PC-9 (cell line): ENCODE results near the gene ENTREP3. TPM values are rescaled to one million over a fixed set of nuclear protein-coding genes. Genes with fewer than 3 reads are reported as not detected.
A peak's percentile ranks its signal among the peaks of the same experiment; 100 is the strongest.

Experiments
- BruUV-seq: library from RNA; stranded (reverse); fragments of 400-500 nt; replicated peaks from 2 replicates; lab custom pipeline; 2021; lab: Mats Ljungman, UMichigan
- CTCF ChIA-PET: fragments of 300-600 bp; sonication (Branson Sonifier 250); formaldehyde crosslinking; loops from one replicate; lab custom pipeline; 2022; ENCODE audit warnings: antibody characterized with exemption; lab: Charles Lee
- POLR2A ChIA-PET: fragments of 300-600 bp; sonication (Branson Sonifier 250); formaldehyde crosslinking; loops from one replicate; lab custom pipeline; 2022; ENCODE audit warnings: antibody characterized with exemption; ENCODE audit not compliant: unreplicated experiment; lab: Charles Lee
- DNase-seq, 2 experiments: peaks; one replicate each; pipeline versions ENCODE4 v3.0.0 to v3.0.0-alpha.2; 2015 to 2022; ENCODE audit warnings: mixed read lengths in 1 of 2
- H2AFZ ChIP-seq: fragments of 200-600 bp; sonication (generic); 2 replicates; pipeline ENCODE4 v1.8.1; 2017; ENCODE audit warnings: antibody characterized with exemption
- H3F3A ChIP-seq: fragments of 200-600 bp; sonication (generic); 2 replicates; pipeline ENCODE4 v1.8.1; 2017; ENCODE audit warnings: antibody characterized with exemption, mild to moderate bottlenecking, low read depth; ENCODE audit not compliant: insufficient read depth
- H3K27ac ChIP-seq: fragments of 200-600 bp; sonication (generic); 2 replicates; pipeline ENCODE4 v1.6.1; 2016; ENCODE audit warnings: mixed run types
- H3K27me3 ChIP-seq: fragments of 200-600 bp; sonication (generic); 2 replicates; pipeline ENCODE4 v1.6.1; 2016; ENCODE audit warnings: low read depth, mixed run types; ENCODE audit not compliant: insufficient read depth
- H3K36me3 ChIP-seq: fragments of 200-600 bp; sonication (generic); 2 replicates; pipeline ENCODE4 v1.6.1; 2016; ENCODE audit warnings: low read depth, mixed run types
- H3K4me1 ChIP-seq: fragments of 200-600 bp; sonication (generic); replicated peaks from 2 replicates; pipeline ENCODE4 v1.6.1; 2016; ENCODE audit warnings: mixed run types; ENCODE audit not compliant: insufficient read depth
- H3K4me2 ChIP-seq: fragments of 200-600 bp; sonication (generic); 2 replicates; pipeline ENCODE4 v1.6.1; 2017; ENCODE audit warnings: mixed run types
- H3K4me3 ChIP-seq: fragments of 200-600 bp; sonication (generic); 2 replicates; pipeline ENCODE4 v1.6.1; 2016; ENCODE audit warnings: mixed run types
- H3K79me2 ChIP-seq: fragments of 200-600 bp; sonication (generic); 2 replicates; pipeline ENCODE4 v1.6.1; 2017; ENCODE audit warnings: low read depth, mixed run types
- H3K9me2 ChIP-seq: fragments of 200-600 bp; sonication (generic); 2 replicates; pipeline ENCODE4 v1.8.1; 2017; ENCODE audit warnings: mild to moderate bottlenecking; ENCODE audit not compliant: insufficient read depth
- H3K9me3 ChIP-seq: fragments of 200-600 bp; sonication (generic); 2 replicates; pipeline ENCODE4 v1.8.1; 2016; ENCODE audit warnings: low read depth; ENCODE audit not compliant: insufficient read depth
- H4K20me1 ChIP-seq: fragments of 200-600 bp; sonication (generic); 2 replicates; pipeline ENCODE4 v1.8.1; 2017; ENCODE audit not compliant: insufficient read depth
- CTCF ChIP-seq: fragments of 200-600 bp; sonication (generic); conservative IDR thresholded peaks from 2 replicates; pipeline ENCODE4 v1.6.1; 2017; ENCODE audit warnings: mixed run types, antibody characterized with exemption, mild to moderate bottlenecking, moderate library complexity
- EZH2 ChIP-seq: fragments of 200-600 bp; sonication (generic); IDR thresholded peaks from 2 replicates; pipeline ENCODE4 v1.8.0; 2017; ENCODE audit warnings: antibody characterized with exemption, low read depth
- intact Hi-C: fragments of 100-400 bp; cut with micrococcal nuclease; formaldehyde crosslinking; loops from one replicate; pipeline ENCODE4 v1.10.0; 2022; ENCODE audit not compliant: unreplicated experiment
- total RNA-seq: library from RNA; stranded (reverse); gene quantifications from 2 replicates; pipeline ENCODE4 v1.2.3, GENCODE V29; 2021

Gene ENTREP3
- total RNA-seq, 1 experiment from 2014 or later = 56.9 TPM

- H3K4me2 ChIP-seq = peak overlapping the region; percentile 90
- H3K27me3 ChIP-seq = no peaks in the 10 kb centered on the region
- peak overlapping the region; percentile 97 for H2AFZ ChIP-seq
- ChIA-PET CTCF (interaction anchor here (0.6 to 1.0 kb wide), 2 partner anchors 22 to 183 kb away, joined by 5 read pairs; no protein-coding TSS in a partner anchor), POLR2A (interaction anchor here (0.5 to 0.8 kb wide), 4 partner anchors 11 to 343 kb away, joined by 3 read pairs; partner anchors contain the start of gene SCAMP3)
- peaks cover 53% of the 10 kb centered on the region for H3F3A ChIP-seq
- H3K36me3 ChIP-seq = peaks cover 24% of the 10 kb centered on the region
- intact Hi-C loops = loop anchor here (2.0 kb wide), 1 partner anchor 36 kb away; the partner anchor contains the start of gene FDPS
- no peaks in the 10 kb centered on the region for H3K9me2 ChIP-seq
- peaks cover 28% of the 10 kb centered on the region for H3K79me2 ChIP-seq
- TSS peak; percentile 72 for BruUV-seq
- peaks cover 14% of the 10 kb centered on the region for H3K4me1 ChIP-seq
- H3K27ac ChIP-seq = peak overlapping the region; percentile 62
- TF ChIP-seq EZH2 (no peak), CTCF (no peak)
- no peaks in the 10 kb centered on the region for H3K9me3 ChIP-seq
- DNase-seq = no peak
- peak overlapping the region; percentile 76 for H3K4me3 ChIP-seq
- peaks cover 13% of the 10 kb centered on the region for H4K20me1 ChIP-seq
These were observed 17.4 kb upstream of the ENTREP3 start for GRCh38 chr1:155272466-155273342.

DNA sequence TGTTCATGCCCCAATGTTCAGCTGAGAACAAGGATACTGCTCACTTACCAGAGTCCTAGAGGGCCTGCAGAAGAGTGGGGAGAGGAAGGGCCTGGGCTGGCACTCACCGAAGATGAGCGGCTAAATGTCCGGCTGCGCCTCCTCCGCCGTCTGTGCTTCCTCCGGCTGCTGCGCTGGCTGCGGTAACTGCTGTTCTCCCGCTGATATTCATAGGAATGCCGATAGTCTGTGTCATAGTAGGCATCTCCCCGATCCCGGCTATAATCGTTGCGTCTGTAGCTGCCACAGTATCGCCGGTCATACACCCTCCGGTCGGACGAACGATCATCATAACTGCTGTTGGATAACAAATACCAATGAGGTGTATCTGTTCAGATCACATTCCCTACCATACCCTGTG, 14.1 kb upstream of the ENTREP3 start:
- DNase-seq = no peak
- no peaks in the 10 kb centered on the region for H3K27me3 ChIP-seq
- peaks cover 28% of the 10 kb centered on the region for H3K79me2 ChIP-seq
- TF ChIP-seq CTCF = no peak
- TF ChIP-seq EZH2 = no peak
- peaks cover 33% of the 10 kb centered on the region for H3K36me3 ChIP-seq
- H3K4me1 ChIP-seq = peaks cover 14% of the 10 kb centered on the region
- intact Hi-C loops = no loop called here
- H3F3A ChIP-seq = peaks cover 69% of the 10 kb centered on the region
- no peak overlapping the region for H3K27ac ChIP-seq
- ChIA-PET CTCF (no interaction called here), POLR2A (no interaction called here)
- H4K20me1 ChIP-seq = peaks cover 13% of the 10 kb centered on the region
- no peak overlapping the region for H3K4me3 ChIP-seq
- no peaks in the 10 kb centered on the region for H3K9me2 ChIP-seq
- no TSS peak for BruUV-seq
- no peaks in the 10 kb centered on the region for H3K9me3 ChIP-seq
- no peak overlapping the region for H3K4me2 ChIP-seq
- H2AFZ ChIP-seq = no peak overlapping the region

- TF ChIP-seq EZH2 (no peak), CTCF (no peak)
- Histone ChIP-seq H3K4me2 (no peak overlapping the region), H3K27ac (no peak overlapping the region), H3F3A (peaks cover 70% of the 10 kb centered on the region), H3K27me3 (no peaks in the 10 kb centered on the region), H3K9me3 (no peaks in the 10 kb centered on the region), H3K9me2 (no peaks in the 10 kb centered on the region), H3K79me2 (peaks cover 28% of the 10 kb centered on the region), H3K4me3 (no peak overlapping the region), H2AFZ (no peak overlapping the region), H3K36me3 (peaks cover 33% of the 10 kb centered on the region), H4K20me1 (peaks cover 13% of the 10 kb centered on the region), H3K4me1 (peaks cover 10% of the 10 kb centered on the region)
- no TSS peak for BruUV-seq
- no peak for DNase-seq
- intact Hi-C loops = no loop called here
- POLR2A ChIA-PET = no interaction called here
- CTCF ChIA-PET = no interaction called here
These were observed 13.3 kb upstream of the ENTREP3 start for GRCh38 chr1:155268630-155269029.
